ENCODE data around the gene AADACL4.

AADACL4 gene

GRCh38 chr1:12618661-12618964, 25.3 kb upstream of the AADACL4 start:
- Mint-ChIP-seq H3K4me1 (ENCODE audit: low read depth) (peaks cover 73% of the 10 kb centered on the region), H3K27me3 (no peaks in the 10 kb centered on the region), H3K9me3 (no peaks in the 10 kb centered on the region)

GRCh38 chr1:12618965-12619791, 24.7 kb upstream of the AADACL4 start:
- no peaks in the 10 kb centered on the region for H3K9me3 Mint-ChIP-seq
- peaks cover 27% of the 10 kb centered on the region for H3K36me3 Mint-ChIP-seq (ENCODE audit: low read depth)
- no peaks in the 10 kb centered on the region for H3K27me3 Mint-ChIP-seq
- H3K4me3 Mint-ChIP-seq = peak overlapping the region; percentile 99
- H3K4me1 Mint-ChIP-seq (ENCODE audit: low read depth) = peaks cover 69% of the 10 kb centered on the region
- H3K27ac Mint-ChIP-seq = peak overlapping the region; percentile 98

More at GRCh38 chr1:12618661-12618964, 25.3 kb upstream of the AADACL4 start:
- Mint-ChIP-seq H3K36me3 (ENCODE audit: low read depth) (peaks cover 33% of the 10 kb centered on the region), H3K4me3 (peak overlapping the region; percentile 99), H3K27ac (peak overlapping the region; percentile 98)

DNA sequence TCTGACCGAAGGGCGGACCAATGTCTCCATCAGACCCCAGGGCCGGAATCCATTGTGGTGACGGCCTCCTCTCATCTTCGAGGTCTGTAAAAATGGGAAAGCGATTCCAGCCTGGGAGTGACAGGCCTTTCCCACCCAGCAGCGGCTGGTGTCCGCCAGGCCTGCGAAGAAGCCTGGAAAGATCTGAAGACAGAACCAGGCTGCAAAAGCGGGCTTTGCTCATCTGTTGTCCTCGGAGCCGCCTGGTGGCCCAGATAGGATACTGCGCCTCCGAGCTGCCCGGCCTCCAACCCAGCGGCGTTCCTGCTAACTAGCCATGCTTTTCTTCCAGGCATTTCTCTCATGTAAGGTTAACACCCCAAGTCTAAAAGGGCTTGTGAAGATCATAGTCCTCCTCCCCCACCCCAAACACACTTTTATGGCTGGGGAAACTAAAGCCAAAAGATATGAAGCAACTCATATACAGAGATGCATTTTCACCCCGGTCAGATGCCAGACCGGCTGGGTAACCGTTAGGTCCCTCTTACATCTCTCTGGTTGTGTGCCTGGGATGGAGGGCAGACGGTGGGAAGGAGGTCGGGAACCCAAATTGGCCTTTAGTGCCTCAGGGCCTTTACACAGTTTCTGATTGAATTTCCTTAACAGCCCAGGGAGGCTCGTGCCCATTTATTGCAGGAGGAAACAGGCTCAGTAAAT, 23.9 kb upstream of the AADACL4 start:
- Mint-ChIP-seq H3K4me3 (peak overlapping the region; percentile 99), H3K9me3 (no peaks in the 10 kb centered on the region), H3K27ac (peak overlapping the region; percentile 98), H3K4me1 (ENCODE audit: low read depth) (peaks cover 61% of the 10 kb centered on the region), H3K36me3 (ENCODE audit: low read depth) (peaks cover 20% of the 10 kb centered on the region), H3K27me3 (no peaks in the 10 kb centered on the region)

DNA sequence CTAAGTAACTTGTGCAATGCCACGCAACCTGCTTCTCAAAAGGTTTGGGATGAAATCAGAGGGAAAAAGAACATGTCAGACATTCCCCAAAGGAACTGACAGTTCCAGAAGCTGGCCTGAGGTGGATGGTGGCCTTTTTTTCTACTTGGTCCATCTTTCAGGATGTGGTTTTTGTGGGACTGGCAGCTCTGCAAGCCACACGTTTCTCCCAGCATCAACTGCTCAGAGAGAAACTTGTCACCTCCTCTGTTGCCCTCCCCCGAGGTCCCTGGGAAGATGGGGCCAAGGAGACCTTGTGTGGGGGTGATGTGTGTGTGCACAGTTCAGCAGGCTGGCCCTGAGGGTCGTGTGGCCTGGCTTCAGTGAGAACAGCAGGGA, 23.4 kb upstream of the AADACL4 start:
- Mint-ChIP-seq H3K27me3 (no peaks in the 10 kb centered on the region), H3K4me3 (peak overlapping the region; percentile 99), H3K4me1 (ENCODE audit: low read depth) (peaks cover 56% of the 10 kb centered on the region), H3K27ac (peak overlapping the region; percentile 98), H3K36me3 (ENCODE audit: low read depth) (peaks cover 14% of the 10 kb centered on the region), H3K9me3 (no peaks in the 10 kb centered on the region)

DNA sequence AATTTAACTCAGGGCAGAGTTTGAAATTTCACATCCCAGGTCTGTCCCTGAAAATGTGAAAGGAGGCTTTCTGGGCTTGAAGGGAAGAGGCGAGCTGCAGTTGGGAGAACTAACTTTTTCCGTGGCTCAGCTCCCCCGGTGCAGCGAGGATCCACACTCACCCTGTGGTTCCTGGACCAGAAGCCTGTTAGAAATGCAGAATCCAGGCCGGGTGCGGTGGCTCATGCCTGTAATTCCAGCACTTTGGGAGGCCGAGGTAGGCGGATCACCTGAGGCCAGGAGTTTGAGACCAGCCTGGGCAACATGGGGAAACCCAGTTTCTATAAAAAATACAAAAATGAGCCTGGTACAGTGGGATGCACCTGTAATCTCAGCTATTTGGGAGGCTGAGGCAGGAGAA, 23.0 kb upstream of the AADACL4 start:
- H3K9me3 Mint-ChIP-seq = no peaks in the 10 kb centered on the region
- peaks cover 10% of the 10 kb centered on the region for H3K36me3 Mint-ChIP-seq (ENCODE audit: low read depth)
- peak overlapping the region; percentile 98 for H3K27ac Mint-ChIP-seq
- peaks cover 51% of the 10 kb centered on the region for H3K4me1 Mint-ChIP-seq (ENCODE audit: low read depth)
- peak overlapping the region; percentile 99 for H3K4me3 Mint-ChIP-seq
- H3K27me3 Mint-ChIP-seq = no peaks in the 10 kb centered on the region

GRCh38 chr1:12621346-12622335, 22.2 kb upstream of the AADACL4 start:
- no peaks in the 10 kb centered on the region for H3K9me3 Mint-ChIP-seq
- no peak overlapping the region for H3K4me3 Mint-ChIP-seq
- peaks cover 5% of the 10 kb centered on the region for H3K36me3 Mint-ChIP-seq (ENCODE audit: low read depth)
- peaks cover 49% of the 10 kb centered on the region for H3K4me1 Mint-ChIP-seq (ENCODE audit: low read depth)
- no peak overlapping the region for H3K27ac Mint-ChIP-seq
- H3K27me3 Mint-ChIP-seq = no peaks in the 10 kb centered on the region

GRCh38 chr1:12622506-12622905, 21.4 kb upstream of the AADACL4 start:
- H3K4me1 Mint-ChIP-seq (ENCODE audit: low read depth) = peaks cover 44% of the 10 kb centered on the region
- no peak overlapping the region for H3K4me3 Mint-ChIP-seq
- H3K9me3 Mint-ChIP-seq = no peaks in the 10 kb centered on the region
- no peaks in the 10 kb centered on the region for H3K36me3 Mint-ChIP-seq (ENCODE audit: low read depth)
- H3K27ac Mint-ChIP-seq = no peak overlapping the region
- no peaks in the 10 kb centered on the region for H3K27me3 Mint-ChIP-seq

DNA sequence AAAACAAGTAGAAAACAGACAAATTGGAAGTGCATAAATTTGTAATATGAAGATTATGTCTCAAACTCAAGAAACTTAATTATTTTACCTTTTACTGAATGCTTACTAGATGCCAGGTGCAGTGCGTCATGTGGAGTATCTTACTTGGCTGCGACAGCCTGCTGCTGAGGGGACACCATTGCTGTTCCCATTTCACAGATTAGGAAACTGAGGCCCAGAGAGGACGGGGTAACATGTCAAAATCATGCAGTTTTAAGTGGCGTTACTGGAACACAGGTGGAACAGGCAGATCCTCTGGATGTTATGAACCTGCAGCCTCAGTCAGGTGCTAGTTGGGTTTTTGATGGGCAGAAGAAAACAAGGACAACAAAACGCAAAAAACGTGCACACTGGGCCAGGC, 18.6 kb upstream of the AADACL4 start:
- H3K27ac Mint-ChIP-seq = no peak overlapping the region

GRCh38 chr1:12626888-12627287, 17.0 kb upstream of the AADACL4 start:
- Mint-ChIP-seq H3K4me3 (no peak overlapping the region), H3K36me3 (ENCODE audit: low read depth) (no peaks in the 10 kb centered on the region), H3K27ac (no peak overlapping the region)

More for the DNA sequence above, 18.6 kb upstream of the AADACL4 start:
- H3K9me3 Mint-ChIP-seq = no peaks in the 10 kb centered on the region
- H3K4me3 Mint-ChIP-seq = no peak overlapping the region
- no peaks in the 10 kb centered on the region for H3K36me3 Mint-ChIP-seq (ENCODE audit: low read depth)
- no peaks in the 10 kb centered on the region for H3K27me3 Mint-ChIP-seq
- peaks cover 26% of the 10 kb centered on the region for H3K4me1 Mint-ChIP-seq (ENCODE audit: low read depth)

GRCh38 chr1:12627296-12627695, 16.6 kb upstream of the AADACL4 start:
- H3K27ac Mint-ChIP-seq = no peak overlapping the region
- H3K9me3 Mint-ChIP-seq = no peaks in the 10 kb centered on the region
- no peaks in the 10 kb centered on the region for H3K36me3 Mint-ChIP-seq (ENCODE audit: low read depth)
- no peak overlapping the region for H3K4me3 Mint-ChIP-seq
- no peaks in the 10 kb centered on the region for H3K27me3 Mint-ChIP-seq
- H3K4me1 Mint-ChIP-seq (ENCODE audit: low read depth) = peaks cover 12% of the 10 kb centered on the region

More at GRCh38 chr1:12626888-12627287, 17.0 kb upstream of the AADACL4 start:
- H3K27me3 Mint-ChIP-seq = no peaks in the 10 kb centered on the region
- peaks cover 16% of the 10 kb centered on the region for H3K4me1 Mint-ChIP-seq (ENCODE audit: low read depth)
- H3K9me3 Mint-ChIP-seq = no peaks in the 10 kb centered on the region

DNA sequence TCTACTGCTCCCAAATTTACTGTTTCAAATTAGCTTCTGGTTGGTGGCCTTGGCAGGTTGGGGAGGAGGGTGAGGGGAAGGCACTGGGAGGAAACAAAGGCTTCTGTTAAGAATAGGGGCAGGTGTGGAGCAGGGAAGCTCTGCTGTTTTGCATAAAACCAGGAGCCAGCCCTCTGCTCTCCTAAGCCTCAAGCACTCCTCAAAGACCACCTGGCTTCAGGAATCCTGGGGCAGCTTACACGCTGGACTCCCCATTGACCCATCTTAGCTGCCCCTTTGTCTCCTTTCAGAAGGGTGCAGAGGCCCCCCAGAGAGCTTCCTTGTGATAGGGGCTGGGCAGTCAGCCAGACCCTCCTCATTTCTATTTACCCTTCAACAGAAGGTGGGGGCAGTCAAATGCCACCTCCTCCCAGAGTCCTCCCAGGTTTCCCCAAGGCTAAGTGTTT, 14.4 kb upstream of the AADACL4 start:
- Mint-ChIP-seq H3K27ac (no peak overlapping the region), H3K4me3 (no peak overlapping the region), H3K9me3 (no peaks in the 10 kb centered on the region), H3K36me3 (ENCODE audit: low read depth) (no peaks in the 10 kb centered on the region), H3K4me1 (ENCODE audit: low read depth) (peaks cover 3% of the 10 kb centered on the region), H3K27me3 (peaks cover 4% of the 10 kb centered on the region)

- Mint-ChIP-seq H3K27me3 (peaks cover 4% of the 10 kb centered on the region), H3K9me3 (no peaks in the 10 kb centered on the region), H3K36me3 (ENCODE audit: low read depth) (no peaks in the 10 kb centered on the region), H3K27ac (no peak overlapping the region), H3K4me3 (no peak overlapping the region), H3K4me1 (ENCODE audit: low read depth) (peaks cover 3% of the 10 kb centered on the region)
These were observed 13.7 kb upstream of the AADACL4 start for GRCh38 chr1:12629985-12630760.

- no peak overlapping the region for H3K4me3 Mint-ChIP-seq
- no peaks in the 10 kb centered on the region for H3K9me3 Mint-ChIP-seq
- no peaks in the 10 kb centered on the region for H3K36me3 Mint-ChIP-seq (ENCODE audit: low read depth)
- no peak overlapping the region for H3K27ac Mint-ChIP-seq
- peaks cover 4% of the 10 kb centered on the region for H3K27me3 Mint-ChIP-seq
- peaks cover 3% of the 10 kb centered on the region for H3K4me1 Mint-ChIP-seq (ENCODE audit: low read depth)
These were observed 12.8 kb upstream of the AADACL4 start for GRCh38 chr1:12630946-12631530.

GRCh38 chr1:12631571-12631970, 12.3 kb upstream of the AADACL4 start:
- no peaks in the 10 kb centered on the region for H3K36me3 Mint-ChIP-seq (ENCODE audit: low read depth)
- no peak overlapping the region for H3K4me3 Mint-ChIP-seq
- no peak overlapping the region for H3K27ac Mint-ChIP-seq
- H3K4me1 Mint-ChIP-seq (ENCODE audit: low read depth) = peaks cover 3% of the 10 kb centered on the region
- H3K9me3 Mint-ChIP-seq = no peaks in the 10 kb centered on the region
- H3K27me3 Mint-ChIP-seq = peaks cover 4% of the 10 kb centered on the region

All from stimulated activated naive CD8-positive, alpha-beta T cell treated with anti-CD3 and anti-CD28 coated beads, Interleukin-15, Interleukin-2, amounts not matched to agents 100 ng/mL and 50 ng/mL, for 24 hours (primary cell).